Vagina (tissue), 2 donors: ENCODE data around the gene SULT4A1.

Experiments
- POLR2A ChIP-seq, 2 donors: fragments of 450-650 bp; IDR thresholded peaks; one replicate each; pipeline ENCODE4 v1.6.1; 2017; ENCODE audit warnings: antibody characterized with exemption in 2 of 2, mild to moderate bottlenecking in 2 of 2, moderate library complexity in 2 of 2
- TF ChIP-seq, protein P1 (sequence below), 3 experiments: fragments of 450-650 bp in 2 of 3; fragments of 200-600 bp in 1 of 3; sonication (generic) in 1 of 3; IDR thresholded peaks; one replicate each; pipeline ENCODE4 v1.5.1; 2017 to 2019; ENCODE audit warnings: antibody characterized with exemption in 3 of 3, mild to moderate bottlenecking in 2 of 3, moderate library complexity in 2 of 3

DNA sequence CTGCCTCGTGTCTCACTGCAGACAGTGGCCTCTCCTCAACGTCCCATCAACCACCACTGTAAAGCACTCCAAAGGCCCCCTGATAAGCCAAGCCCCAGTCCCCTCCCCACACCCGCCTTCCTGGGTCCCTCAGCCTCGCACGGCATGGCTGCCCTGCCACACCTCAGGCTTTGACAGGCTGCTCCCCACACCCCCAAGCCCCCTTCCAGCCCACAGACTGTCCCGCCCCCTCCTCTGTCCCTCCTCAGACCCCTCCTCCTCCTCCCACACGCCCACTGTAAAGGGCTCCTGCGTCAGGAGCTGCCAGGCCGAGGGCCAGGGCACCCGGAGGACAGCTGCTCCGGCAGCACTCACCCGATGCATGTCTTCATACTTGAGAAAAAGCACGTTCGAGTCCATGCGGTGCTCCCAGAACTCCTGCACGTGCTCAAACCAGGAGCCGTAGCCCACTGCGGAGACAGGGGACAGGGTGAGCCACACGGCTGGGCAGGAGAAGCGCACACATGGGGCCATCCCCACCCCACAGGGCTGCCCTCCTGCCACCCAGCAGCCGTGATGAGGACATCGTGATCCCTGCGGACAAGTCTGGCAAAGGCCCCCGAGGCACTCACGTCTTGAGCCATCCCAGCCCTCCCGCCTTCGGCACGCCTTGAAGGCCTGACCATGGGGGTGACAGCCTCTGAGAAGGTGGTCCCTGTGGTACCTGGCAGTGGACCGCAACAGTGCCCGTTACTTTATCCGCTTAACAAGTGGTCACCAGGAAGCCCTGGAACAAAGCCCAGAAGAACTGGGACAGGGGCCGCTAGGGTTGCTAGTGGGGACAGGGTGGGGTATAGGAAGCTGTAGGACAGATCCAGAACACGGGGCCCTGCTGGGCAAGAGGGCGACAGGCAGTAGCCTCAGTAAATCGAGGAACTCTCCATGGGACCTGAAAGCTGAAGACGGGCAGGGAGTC, 28.8 kb downstream of the SULT4A1 start:
- no peak for TF ChIP-seq POLR2A (IDR thresholded peaks at IDR 0.05)
- TF ChIP-seq, protein P1, sequence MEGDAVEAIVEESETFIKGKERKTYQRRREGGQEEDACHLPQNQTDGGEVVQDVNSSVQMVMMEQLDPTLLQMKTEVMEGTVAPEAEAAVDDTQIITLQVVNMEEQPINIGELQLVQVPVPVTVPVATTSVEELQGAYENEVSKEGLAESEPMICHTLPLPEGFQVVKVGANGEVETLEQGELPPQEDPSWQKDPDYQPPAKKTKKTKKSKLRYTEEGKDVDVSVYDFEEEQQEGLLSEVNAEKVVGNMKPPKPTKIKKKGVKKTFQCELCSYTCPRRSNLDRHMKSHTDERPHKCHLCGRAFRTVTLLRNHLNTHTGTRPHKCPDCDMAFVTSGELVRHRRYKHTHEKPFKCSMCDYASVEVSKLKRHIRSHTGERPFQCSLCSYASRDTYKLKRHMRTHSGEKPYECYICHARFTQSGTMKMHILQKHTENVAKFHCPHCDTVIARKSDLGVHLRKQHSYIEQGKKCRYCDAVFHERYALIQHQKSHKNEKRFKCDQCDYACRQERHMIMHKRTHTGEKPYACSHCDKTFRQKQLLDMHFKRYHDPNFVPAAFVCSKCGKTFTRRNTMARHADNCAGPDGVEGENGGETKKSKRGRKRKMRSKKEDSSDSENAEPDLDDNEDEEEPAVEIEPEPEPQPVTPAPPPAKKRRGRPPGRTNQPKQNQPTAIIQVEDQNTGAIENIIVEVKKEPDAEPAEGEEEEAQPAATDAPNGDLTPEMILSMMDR (IDR thresholded peaks at IDR 0.05), result no peak
